GM21515 (cell line): ENCODE data around the gene AVPR2.

Experiments used
- ATAC-seq: cut with Tn5 transposase; IDR thresholded peaks from one replicate; pipeline ENCODE4 v1.9.1; 2021; ENCODE audit not compliant: unreplicated experiment

The AVPR2 gene

GRCh38 chrX:153930011-153930910, 25.8 kb downstream of the AVPR2 start:
- ATAC-seq: no peak

- no peak for ATAC-seq
Measured at GRCh38 chrX:153931151-153931550, 26.7 kb downstream of the AVPR2 start.

- no peak for ATAC-seq
Measured at GRCh38 chrX:153931748-153932147, 27.3 kb downstream of the AVPR2 start.

- ATAC-seq: no peak
Measured at GRCh38 chrX:153932220-153932915, 27.9 kb downstream of the AVPR2 start.

GRCh38 chrX:153933748-153934147, 29.3 kb downstream of the AVPR2 start:
- no peak for ATAC-seq

GRCh38 chrX:153934148-153934761, 29.8 kb downstream of the AVPR2 start:
- peak; percentile 9 for ATAC-seq

- peak; percentile 84 for ATAC-seq
Measured at GRCh38 chrX:153934762-153935325, 30.4 kb downstream of the AVPR2 start, which contains the start of gene NAA10. TSS of gene NAA10 (minus strand) at chrX:153935037. CDS start at chrX:153934904, 133 bp downstream.

- peak; percentile 1 for ATAC-seq
Measured at GRCh38 chrX:153935326-153935851, 30.9 kb downstream of the AVPR2 start.

GRCh38 chrX:153937056-153937455, 32.6 kb downstream of the AVPR2 start:
- no peak for ATAC-seq

- no peak for ATAC-seq
Measured at GRCh38 chrX:153938226-153938786, 33.8 kb downstream of the AVPR2 start.

GRCh38 chrX:153939573-153939972, 35.1 kb downstream of the AVPR2 start:
- no peak for ATAC-seq

- ATAC-seq: no peak
Measured at GRCh38 chrX:153941336-153942252, 37.1 kb downstream of the AVPR2 start.

- no peak for ATAC-seq
Measured at GRCh38 chrX:153944140-153944799, 39.8 kb downstream of the AVPR2 start, which contains the start of gene RENBP. TSS of gene RENBP (minus strand) at chrX:153944643. CDS start at chrX:153944610, 33 bp downstream.

GRCh38 chrX:153944800-153945150, 40.3 kb downstream of the AVPR2 start:
- no peak for ATAC-seq

GRCh38 chrX:153945956-153946943, 41.8 kb downstream of the AVPR2 start:
- no peak for ATAC-seq

- peak; percentile 81 for ATAC-seq
Measured at GRCh38 chrX:153947009-153947769, 42.7 kb downstream of the AVPR2 start.

- no peak for ATAC-seq
Measured at GRCh38 chrX:153948002-153948466, 43.6 kb downstream of the AVPR2 start.
